ENCODE measurements around the gene BAIAP2. TPM values are rescaled to one million over a fixed set of nuclear protein-coding genes. Genes with fewer than 3 reads are reported as not detected.

Gene BAIAP2
- total and polyA plus RNA-seq, 10 of the 15 experiments (the other 5 are each of a cell fraction or from before 2014, with no cell fraction given), result 0.15 to 1.2 (median 0.46) TPM; not detected in 2

DNA sequence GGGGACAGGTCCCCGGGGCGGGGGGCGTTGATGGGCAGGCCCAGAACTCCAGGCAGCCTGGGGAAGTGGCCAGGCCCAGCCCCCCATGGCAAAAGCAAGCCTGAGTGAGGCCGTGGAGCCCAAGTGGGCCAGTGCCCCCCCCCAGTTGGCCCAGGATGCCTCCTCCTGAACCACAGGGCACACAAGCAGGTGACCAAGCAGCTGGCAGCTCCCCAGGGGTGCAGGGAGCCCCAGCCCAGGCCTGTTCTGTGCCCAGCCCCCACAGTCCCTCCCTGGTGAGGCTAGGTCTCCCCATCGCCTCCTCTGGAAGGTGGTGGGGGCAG, 92.1 kb downstream of the BAIAP2 start:
- ChIA-PET CTCF (no interaction called here), POLR2A (no interaction called here)
- FAIRE-seq, result no peak

DNA sequence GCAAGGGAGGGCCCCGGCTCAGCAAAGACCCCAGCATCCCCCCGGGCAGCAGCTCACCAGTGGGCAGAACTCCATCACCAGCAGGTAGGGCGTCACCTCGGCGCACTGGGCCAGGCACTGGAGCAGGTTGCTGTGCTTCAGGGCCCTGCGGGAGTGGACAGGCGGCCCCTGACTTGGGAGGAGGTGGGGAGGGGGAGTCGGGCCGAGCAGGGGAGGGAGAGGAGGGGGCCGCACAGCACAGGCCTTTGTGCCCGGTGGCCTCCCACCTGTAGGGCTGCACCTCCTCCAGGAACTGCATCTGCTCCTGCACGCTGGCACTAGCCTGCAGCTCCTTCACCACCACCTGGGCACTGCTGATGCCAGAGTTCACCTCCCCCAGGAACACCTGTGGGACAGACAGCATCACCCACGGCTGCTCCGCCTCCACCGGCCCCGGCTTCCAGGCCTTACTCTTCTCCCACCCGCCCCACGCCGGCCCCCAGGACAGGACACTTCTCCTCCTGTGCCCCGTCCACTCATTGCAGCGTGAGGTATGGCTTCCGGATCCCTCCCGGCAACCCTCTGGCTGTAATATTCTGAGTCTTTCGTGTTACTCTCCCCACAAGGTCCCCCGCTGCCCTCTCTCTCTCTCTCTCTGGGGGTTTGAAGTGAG, 92.7 kb downstream of the BAIAP2 start:
- H3K4me3 ChIP-seq, result no peak overlapping the region
- H3K79me2 ChIP-seq (ENCODE audit: control insufficient read depth, insufficient read depth, low read length), result no peaks in the 10 kb centered on the region
- no peak overlapping the region for H2AFZ ChIP-seq (ENCODE audit: control insufficient read depth, low read depth, low read length)
- ATAC-seq (no peak), DNase-seq (ENCODE audit: low read depth, low spot score) (no peak), FAIRE-seq (no peak)
- no peak overlapping the region for H3K4me2 ChIP-seq (ENCODE audit: control insufficient read depth, insufficient read depth)
- no peaks in the 10 kb centered on the region for H4K20me1 ChIP-seq (ENCODE audit: control insufficient read depth, insufficient read depth)
- TF ChIP-seq ZBED1 (IDR thresholded peaks at IDR 0.05; ENCODE audit: borderline replicate concordance), result no peak
- TF ChIP-seq, protein P1, sequence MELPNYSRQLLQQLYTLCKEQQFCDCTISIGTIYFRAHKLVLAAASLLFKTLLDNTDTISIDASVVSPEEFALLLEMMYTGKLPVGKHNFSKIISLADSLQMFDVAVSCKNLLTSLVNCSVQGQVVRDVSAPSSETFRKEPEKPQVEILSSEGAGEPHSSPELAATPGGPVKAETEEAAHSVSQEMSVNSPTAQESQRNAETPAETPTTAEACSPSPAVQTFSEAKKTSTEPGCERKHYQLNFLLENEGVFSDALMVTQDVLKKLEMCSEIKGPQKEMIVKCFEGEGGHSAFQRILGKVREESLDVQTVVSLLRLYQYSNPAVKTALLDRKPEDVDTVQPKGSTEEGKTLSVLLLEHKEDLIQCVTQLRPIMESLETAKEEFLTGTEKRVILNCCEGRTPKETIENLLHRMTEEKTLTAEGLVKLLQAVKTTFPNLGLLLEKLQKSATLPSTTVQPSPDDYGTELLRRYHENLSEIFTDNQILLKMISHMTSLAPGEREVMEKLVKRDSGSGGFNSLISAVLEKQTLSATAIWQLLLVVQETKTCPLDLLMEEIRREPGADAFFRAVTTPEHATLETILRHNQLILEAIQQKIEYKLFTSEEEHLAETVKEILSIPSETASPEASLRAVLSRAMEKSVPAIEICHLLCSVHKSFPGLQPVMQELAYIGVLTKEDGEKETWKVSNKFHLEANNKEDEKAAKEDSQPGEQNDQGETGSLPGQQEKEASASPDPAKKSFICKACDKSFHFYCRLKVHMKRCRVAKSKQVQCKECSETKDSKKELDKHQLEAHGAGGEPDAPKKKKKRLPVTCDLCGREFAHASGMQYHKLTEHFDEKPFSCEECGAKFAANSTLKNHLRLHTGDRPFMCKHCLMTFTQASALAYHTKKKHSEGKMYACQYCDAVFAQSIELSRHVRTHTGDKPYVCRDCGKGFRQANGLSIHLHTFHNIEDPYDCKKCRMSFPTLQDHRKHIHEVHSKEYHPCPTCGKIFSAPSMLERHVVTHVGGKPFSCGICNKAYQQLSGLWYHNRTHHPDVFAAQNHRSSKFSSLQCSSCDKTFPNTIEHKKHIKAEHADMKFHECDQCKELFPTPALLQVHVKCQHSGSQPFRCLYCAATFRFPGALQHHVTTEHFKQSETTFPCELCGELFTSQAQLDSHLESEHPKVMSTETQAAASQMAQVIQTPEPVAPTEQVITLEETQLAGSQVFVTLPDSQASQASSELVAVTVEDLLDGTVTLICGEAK (IDR thresholded peaks at IDR 0.05; ENCODE audit: borderline replicate concordance), result no peak
- intact Hi-C loops (cut with micrococcal nuclease; ENCODE audit: unreplicated experiment) (no loop called here), in situ Hi-C loops (cut with MboI) (loop anchor here (25.0 kb wide), 1 partner anchor 360 kb away; no protein-coding TSS in a partner anchor)
- H3K36me3 ChIP-seq (ENCODE audit: control insufficient read depth in 2 of 2, insufficient read depth in 2 of 2, low read length in 1 of 2), result no peaks in the 10 kb centered on the region
- H3K9me3 ChIP-seq (replicated peaks; ENCODE audit: control insufficient read depth, insufficient read depth, low read length), result no peaks in the 10 kb centered on the region
- ChIA-PET POLR2A (no interaction called here), RAD21 (ENCODE audit: unreplicated experiment) (no interaction called here), SMC1A (ENCODE audit: uncharacterized antibody, unreplicated experiment) (no interaction called here), CTCF (no interaction called here)
- no peaks in the 10 kb centered on the region for H3K27me3 ChIP-seq (replicated peaks in 1 of 2; ENCODE audit: control insufficient read depth in 2 of 2, insufficient read depth in 2 of 2, low read length in 1 of 2)
- H3K4me1 ChIP-seq (ENCODE audit: control insufficient read depth, insufficient read depth, low read length), result no peaks in the 10 kb centered on the region
- no peak overlapping the region for H3K27ac ChIP-seq (ENCODE audit: control insufficient read depth, insufficient read depth)
- H3K9ac ChIP-seq (ENCODE audit: control insufficient read depth, insufficient read depth, low read length), result no peak overlapping the region
- 41% methylated on average over 20 of the region's 25 CpGs for WGBS (ENCODE audit: insufficient coverage, insufficient replicate concordance, low lambda C conversion rate, missing lambda C conversion rate)
- no TSS peak for BruUV-seq (replicated peaks)

More for the DNA sequence above, 92.1 kb downstream of the BAIAP2 start:
- in situ Hi-C loops (cut with MboI), result loop anchor here (25.0 kb wide), 1 partner anchor 360 kb away; no protein-coding TSS in a partner anchor
- no peaks in the 10 kb centered on the region for H4K20me1 ChIP-seq (ENCODE audit: control insufficient read depth, insufficient read depth)
- no TSS peak for BruUV-seq (replicated peaks)
- no peaks in the 10 kb centered on the region for H3K79me2 ChIP-seq (ENCODE audit: control insufficient read depth, insufficient read depth, low read length)
- no peak overlapping the region for H3K9ac ChIP-seq (ENCODE audit: control insufficient read depth, insufficient read depth, low read length)
- H3K4me1 ChIP-seq (ENCODE audit: control insufficient read depth, insufficient read depth, low read length), result no peaks in the 10 kb centered on the region
- no peak overlapping the region for H3K27ac ChIP-seq (ENCODE audit: control insufficient read depth, insufficient read depth)
- no peak for ATAC-seq
- no peak for DNase-seq (ENCODE audit: low read depth, low spot score)
- H3K4me2 ChIP-seq (ENCODE audit: control insufficient read depth, insufficient read depth), result no peak overlapping the region
- no peak for TF ChIP-seq SUZ12 (IDR thresholded peaks at IDR 0.05; ENCODE audit: unreplicated experiment)
- no peak for TF ChIP-seq RAD21 (IDR thresholded peaks at IDR 0.05; ENCODE audit: insufficient read depth, low read depth, low read length)
- no peak for TF ChIP-seq ASH2L (IDR thresholded peaks at IDR 0.05; ENCODE audit: borderline replicate concordance, low read depth)
- no peak for TF ChIP-seq POLR2A (IDR thresholded peaks at IDR 0.05; ENCODE audit: low read depth, low read length)
- no peak for TF ChIP-seq JUNB (IDR thresholded peaks at IDR 0.05)
- TF ChIP-seq NFYA (IDR thresholded peaks at IDR 0.05; ENCODE audit: borderline replicate concordance, low read depth, low read length), result no peak
- no peaks in the 10 kb centered on the region for H3K9me3 ChIP-seq (replicated peaks; ENCODE audit: control insufficient read depth, insufficient read depth, low read length)
- intact Hi-C loops (cut with micrococcal nuclease; ENCODE audit: unreplicated experiment), result no loop called here
- H3K4me3 ChIP-seq, result no peak overlapping the region
- H3K27me3 ChIP-seq (replicated peaks in 1 of 2; ENCODE audit: control insufficient read depth in 2 of 2, insufficient read depth in 2 of 2, low read length in 1 of 2), result no peaks in the 10 kb centered on the region
- ChIA-PET SMC1A (ENCODE audit: uncharacterized antibody, unreplicated experiment) (no interaction called here), RAD21 (ENCODE audit: unreplicated experiment) (no interaction called here)
- H2AFZ ChIP-seq (ENCODE audit: control insufficient read depth, low read depth, low read length), result no peak overlapping the region
- 21% methylated on average over 4 of the region's 5 CpGs for WGBS (ENCODE audit: insufficient coverage, insufficient replicate concordance, low lambda C conversion rate, missing lambda C conversion rate)
- H3K36me3 ChIP-seq (ENCODE audit: control insufficient read depth in 2 of 2, insufficient read depth in 2 of 2, low read length in 1 of 2), result no peaks in the 10 kb centered on the region
